NT2/D1 (cell line): ENCODE data around the gene UBXN2A.

Experiments used
- SUZ12 ChIP-seq: IDR thresholded peaks from 2 replicates; pipeline ENCODE4 v1.6.1; 2011; ENCODE audit not compliant: insufficient read length, insufficient read depth; ENCODE audit errors: extremely low read depth
- ZNF274 ChIP-seq: IDR thresholded peaks from 2 replicates; pipeline ENCODE4 v1.6.1; 2011; ENCODE audit warnings: mild to moderate bottlenecking, low read depth, low read length

DNA sequence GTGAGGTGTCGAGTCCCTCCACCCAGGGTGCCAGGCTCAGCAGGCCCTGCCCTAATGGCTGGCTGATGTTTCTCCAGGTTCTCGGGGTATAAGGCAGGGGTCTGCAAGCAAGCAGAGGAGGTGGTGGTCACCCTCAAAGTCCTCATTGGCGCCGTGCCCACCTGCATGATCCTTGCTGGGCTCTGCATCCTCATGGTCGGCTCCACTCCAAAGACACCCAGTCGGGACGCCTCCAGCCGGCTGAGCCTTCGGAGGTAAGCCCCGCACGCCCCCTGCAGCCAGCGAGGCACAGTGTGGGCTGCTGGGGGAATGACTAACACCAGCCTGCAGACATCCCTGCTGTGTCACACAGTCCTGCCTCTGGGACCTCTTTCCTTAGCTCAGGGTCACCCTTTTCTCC is 83.8 kb downstream of the UBXN2A start:
- TF ChIP-seq SUZ12 (no peak), ZNF274 (no peak)
